KMS-11 (cell line): ENCODE measurements around the gene RASGRP2.

ENCODE experiments used
- H2AFZ ChIP-seq: fragments of 200-600 bp; sonication (generic); 2 replicates; pipeline ENCODE4 v1.6.1; 2016; ENCODE audit warnings: antibody characterized with exemption, mixed run types, low read depth
- H3K27ac ChIP-seq: fragments of 200-600 bp; sonication (generic); 2 replicates; pipeline ENCODE4 v1.6.1; 2016; ENCODE audit warnings: mild to moderate bottlenecking, mixed run types
- H3K27me3 ChIP-seq: fragments of 200-600 bp; sonication (generic); 2 replicates; pipeline ENCODE4 v1.6.1; 2017; ENCODE audit warnings: mild to moderate bottlenecking, low read depth, mixed run types, moderate library complexity; ENCODE audit not compliant: insufficient read depth
- H3K36me3 ChIP-seq: fragments of 200-600 bp; sonication (generic); 2 replicates; pipeline ENCODE4 v1.6.1; 2017; ENCODE audit warnings: mild to moderate bottlenecking, mixed run types; ENCODE audit not compliant: insufficient read depth
- H3K4me1 ChIP-seq: fragments of 200-600 bp; sonication (generic); 2 replicates; pipeline ENCODE4 v1.6.1; 2016; ENCODE audit warnings: mild to moderate bottlenecking, low read depth, mixed run types; ENCODE audit not compliant: poor library complexity, severe bottlenecking
- H3K4me2 ChIP-seq: fragments of 200-600 bp; sonication (generic); 2 replicates; pipeline ENCODE4 v1.7.0; 2016; ENCODE audit warnings: mild to moderate bottlenecking, mixed run types
- H3K4me3 ChIP-seq: fragments of 200-600 bp; sonication (generic); IDR thresholded peaks from 2 replicates; pipeline ENCODE4 v1.6.1; 2017; ENCODE audit warnings: low read depth, low read length, mixed read lengths; ENCODE audit not compliant: insufficient read depth
- H3K79me2 ChIP-seq: fragments of 200-600 bp; sonication (generic); 2 replicates; pipeline ENCODE4 v1.6.1; 2016; ENCODE audit warnings: low read depth, mixed run types; ENCODE audit not compliant: insufficient read depth
- H3K9ac ChIP-seq: fragments of 200-600 bp; sonication (generic); 2 replicates; pipeline ENCODE4 v1.6.1; 2016; ENCODE audit warnings: mild to moderate bottlenecking, mixed run types
- H4K20me1 ChIP-seq: fragments of 200-600 bp; sonication (generic); 2 replicates; pipeline ENCODE4 v1.6.1; 2016; ENCODE audit warnings: mild to moderate bottlenecking, mixed run types; ENCODE audit not compliant: insufficient read depth
- CTCF ChIP-seq: fragments of 200-600 bp; sonication (generic); conservative IDR thresholded peaks from 2 replicates; pipeline ENCODE4 v1.6.1; 2017; ENCODE audit warnings: low read depth, mild to moderate bottlenecking, antibody characterized with exemption, low read length, moderate library complexity, mixed read lengths

Gene RASGRP2

GRCh38 chr11:64714666-64715065 is 29.3 kb downstream of the RASGRP2 start:
- Histone ChIP-seq H3K4me3 (no peak overlapping the region), H3K27me3 (peaks cover 76% of the 10 kb centered on the region)

GRCh38 chr11:64713781-64714363 is 30.1 kb downstream of the RASGRP2 start:
- Histone ChIP-seq H3K9ac (no peak overlapping the region), H3K27me3 (peaks cover 74% of the 10 kb centered on the region), H2AFZ (no peak overlapping the region), H3K4me3 (no peak overlapping the region), H3K4me1 (no peaks in the 10 kb centered on the region), H3K27ac (no peak overlapping the region), H3K79me2 (no peaks in the 10 kb centered on the region), H3K36me3 (no peaks in the 10 kb centered on the region), H3K4me2 (no peak overlapping the region), H4K20me1 (no peaks in the 10 kb centered on the region)
- no peak for TF ChIP-seq CTCF

More at GRCh38 chr11:64714666-64715065, 29.3 kb downstream of the RASGRP2 start:
- H3K27ac ChIP-seq = no peak overlapping the region
- H3K79me2 ChIP-seq = no peaks in the 10 kb centered on the region
- TF ChIP-seq CTCF = no peak
- H3K9ac ChIP-seq = no peak overlapping the region
- no peak overlapping the region for H3K4me2 ChIP-seq
- H2AFZ ChIP-seq = no peak overlapping the region
- H3K4me1 ChIP-seq = no peaks in the 10 kb centered on the region
- no peaks in the 10 kb centered on the region for H3K36me3 ChIP-seq
- H4K20me1 ChIP-seq = no peaks in the 10 kb centered on the region

GRCh38 chr11:64713016-64713707 is 30.8 kb downstream of the RASGRP2 start:
- Histone ChIP-seq H3K4me2 (no peak overlapping the region), H3K36me3 (no peaks in the 10 kb centered on the region), H4K20me1 (no peaks in the 10 kb centered on the region), H3K9ac (no peak overlapping the region), H3K79me2 (no peaks in the 10 kb centered on the region), H3K27me3 (peaks cover 74% of the 10 kb centered on the region), H2AFZ (no peak overlapping the region), H3K27ac (no peak overlapping the region), H3K4me3 (no peak overlapping the region), H3K4me1 (no peaks in the 10 kb centered on the region)
- no peak for TF ChIP-seq CTCF

GRCh38 chr11:64712430-64713015 is 31.4 kb downstream of the RASGRP2 start:
- H3K27ac ChIP-seq = no peak overlapping the region
- H3K4me2 ChIP-seq = no peak overlapping the region
- TF ChIP-seq CTCF = no peak
- H3K4me3 ChIP-seq = no peak overlapping the region
- no peaks in the 10 kb centered on the region for H3K36me3 ChIP-seq
- peaks cover 70% of the 10 kb centered on the region for H3K27me3 ChIP-seq
- H3K9ac ChIP-seq = no peak overlapping the region
- H3K4me1 ChIP-seq = no peaks in the 10 kb centered on the region
- no peaks in the 10 kb centered on the region for H4K20me1 ChIP-seq
- no peaks in the 10 kb centered on the region for H3K79me2 ChIP-seq
- H2AFZ ChIP-seq = no peak overlapping the region
